Measurements from ENCODE around the gene L3MBTL1. TPM values are rescaled to one million over a fixed set of nuclear protein-coding genes. Genes with fewer than 3 reads are reported as not detected.

Gene L3MBTL1
- total RNA-seq, 3 donors from 2014 or later (not counting 1 experiment from before 2014, with no cell fraction given): 15.4 to 17.1 (median 17.0) TPM

DNA sequence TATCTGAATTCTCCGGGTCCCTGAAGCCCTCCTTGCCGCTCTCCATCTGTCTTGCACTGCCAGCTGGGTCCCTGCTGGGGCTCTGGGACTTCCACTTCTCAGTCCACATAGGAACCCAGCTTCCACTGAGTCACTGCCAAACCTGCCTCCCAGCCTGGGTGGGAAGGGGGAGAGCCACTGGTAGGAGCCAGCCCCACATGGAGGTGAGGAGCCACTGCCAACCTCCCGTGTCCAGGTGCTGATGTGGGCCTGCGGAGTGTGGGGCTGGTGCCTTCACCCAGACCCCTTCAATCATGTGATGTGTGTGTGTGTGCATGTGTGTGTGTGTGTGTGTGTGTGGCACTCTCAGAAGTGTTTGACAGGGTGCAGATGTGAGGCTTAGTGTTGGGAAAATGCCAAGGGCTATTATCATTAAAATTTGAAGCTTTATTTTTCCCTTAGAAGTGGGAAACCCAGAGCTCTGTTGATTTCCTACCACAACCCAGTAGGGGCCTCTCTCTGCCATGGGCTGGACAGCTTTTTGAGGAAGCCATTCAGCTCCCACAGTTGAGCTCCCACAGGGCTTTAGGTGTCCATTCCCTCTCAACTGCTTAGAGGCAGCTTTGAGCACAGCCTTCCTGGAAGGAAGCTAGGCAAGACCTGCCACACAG, 42.0 kb downstream of the L3MBTL1 start:
- no peak overlapping the region for H3K27ac Mint-ChIP-seq
- Histone ChIP-seq H3K27ac (ENCODE audit: low read length) (no peak overlapping the region), H3K4me1 (ENCODE audit: control insufficient read depth, insufficient read depth, low read length) (no peaks in the 10 kb centered on the region), H3K27me3 (ENCODE audit: control insufficient read depth, insufficient read depth, low read length) (no peaks in the 10 kb centered on the region), H3K4me3 (ENCODE audit: low read length) (no peak overlapping the region), H3K36me3 (ENCODE audit: control insufficient read depth, insufficient read depth, low read length) (no peaks in the 10 kb centered on the region), H3K9me3 (ENCODE audit: control insufficient read depth, insufficient read depth, low read length) (no peaks in the 10 kb centered on the region)
- H3K36me3 Mint-ChIP-seq: no peaks in the 10 kb centered on the region
- H3K9me3 Mint-ChIP-seq: no peaks in the 10 kb centered on the region
- intact Hi-C loops (cut with micrococcal nuclease): no loop called here
- ATAC-seq: no peak
- no peaks in the 10 kb centered on the region for H3K4me1 Mint-ChIP-seq
- WGBS (ENCODE audit: insufficient coverage): 84% methylated on average over 4 of the region's 4 CpGs
- TF ChIP-seq, protein P1, sequence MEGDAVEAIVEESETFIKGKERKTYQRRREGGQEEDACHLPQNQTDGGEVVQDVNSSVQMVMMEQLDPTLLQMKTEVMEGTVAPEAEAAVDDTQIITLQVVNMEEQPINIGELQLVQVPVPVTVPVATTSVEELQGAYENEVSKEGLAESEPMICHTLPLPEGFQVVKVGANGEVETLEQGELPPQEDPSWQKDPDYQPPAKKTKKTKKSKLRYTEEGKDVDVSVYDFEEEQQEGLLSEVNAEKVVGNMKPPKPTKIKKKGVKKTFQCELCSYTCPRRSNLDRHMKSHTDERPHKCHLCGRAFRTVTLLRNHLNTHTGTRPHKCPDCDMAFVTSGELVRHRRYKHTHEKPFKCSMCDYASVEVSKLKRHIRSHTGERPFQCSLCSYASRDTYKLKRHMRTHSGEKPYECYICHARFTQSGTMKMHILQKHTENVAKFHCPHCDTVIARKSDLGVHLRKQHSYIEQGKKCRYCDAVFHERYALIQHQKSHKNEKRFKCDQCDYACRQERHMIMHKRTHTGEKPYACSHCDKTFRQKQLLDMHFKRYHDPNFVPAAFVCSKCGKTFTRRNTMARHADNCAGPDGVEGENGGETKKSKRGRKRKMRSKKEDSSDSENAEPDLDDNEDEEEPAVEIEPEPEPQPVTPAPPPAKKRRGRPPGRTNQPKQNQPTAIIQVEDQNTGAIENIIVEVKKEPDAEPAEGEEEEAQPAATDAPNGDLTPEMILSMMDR (IDR thresholded peaks at IDR 0.05): no peak
- no peak for DNase-seq
- H3K27me3 Mint-ChIP-seq (ENCODE audit: low read depth in 2 of 2): no peaks in the 10 kb centered on the region
- H3K4me3 Mint-ChIP-seq: no peak overlapping the region

DNA sequence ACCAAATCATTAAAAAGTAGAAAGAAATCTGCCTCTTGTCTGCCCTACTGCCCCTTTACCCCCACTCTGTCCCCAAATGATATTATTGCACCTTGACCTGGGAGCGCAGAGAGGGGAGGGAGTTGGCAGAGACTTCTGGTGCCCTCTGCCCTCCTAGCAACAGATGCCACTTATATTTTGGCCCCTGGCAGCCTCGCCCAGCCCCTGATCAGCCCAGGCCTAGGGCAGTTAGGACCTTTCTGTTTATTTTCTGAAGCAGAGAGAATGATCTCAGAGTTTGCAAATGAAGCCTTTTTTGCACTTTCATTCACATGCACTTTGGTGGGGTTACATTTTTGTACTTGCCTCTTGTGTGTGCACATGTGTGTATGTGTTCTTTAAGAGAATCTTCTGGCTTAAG, 43.0 kb downstream of the L3MBTL1 start:
- intact Hi-C loops (cut with micrococcal nuclease): no loop called here
- H3K27me3 ChIP-seq (ENCODE audit: control insufficient read depth, insufficient read depth, low read length): no peaks in the 10 kb centered on the region
- ATAC-seq (no peak), DNase-seq (no peak)
- H3K4me1 ChIP-seq (ENCODE audit: control insufficient read depth, insufficient read depth, low read length): no peaks in the 10 kb centered on the region
- 100% methylated on average over 2 of the region's 2 CpGs for WGBS (ENCODE audit: insufficient coverage)
- H3K27me3 Mint-ChIP-seq (ENCODE audit: low read depth in 2 of 2): no peaks in the 10 kb centered on the region
- H3K27ac ChIP-seq (ENCODE audit: low read length): no peak overlapping the region
- H3K4me3 Mint-ChIP-seq: no peak overlapping the region
- H3K27ac Mint-ChIP-seq: no peak overlapping the region
- TF ChIP-seq, protein P1 (IDR thresholded peaks at IDR 0.05): no peak
- H3K4me3 ChIP-seq (ENCODE audit: low read length): no peak overlapping the region
- H3K4me1 Mint-ChIP-seq: no peaks in the 10 kb centered on the region
- H3K9me3 Mint-ChIP-seq: no peaks in the 10 kb centered on the region
- H3K9me3 ChIP-seq (ENCODE audit: control insufficient read depth, insufficient read depth, low read length): no peaks in the 10 kb centered on the region
- no peaks in the 10 kb centered on the region for H3K36me3 Mint-ChIP-seq
- H3K36me3 ChIP-seq (ENCODE audit: control insufficient read depth, insufficient read depth, low read length): no peaks in the 10 kb centered on the region

GRCh38 chr20:43554369-43554768, 46.9 kb downstream of the L3MBTL1 start:
- intact Hi-C loops (cut with micrococcal nuclease): no loop called here

More at GRCh38 chr20:43554369-43554768, 46.9 kb downstream of the L3MBTL1 start:
- no peaks in the 10 kb centered on the region for H3K4me1 Mint-ChIP-seq
- H3K36me3 Mint-ChIP-seq: no peaks in the 10 kb centered on the region
- no peak overlapping the region for H3K4me3 ChIP-seq (ENCODE audit: low read length)
- no peaks in the 10 kb centered on the region for H3K36me3 ChIP-seq (ENCODE audit: control insufficient read depth, insufficient read depth, low read length)
- peaks cover 0 to 2% of the 10 kb centered on the region in 2 donors for H3K27me3 Mint-ChIP-seq (ENCODE audit: low read depth in 2 of 2)
- DNase-seq (no peak), ATAC-seq (no peak)
- no peaks in the 10 kb centered on the region for H3K9me3 Mint-ChIP-seq
- TF ChIP-seq, protein P1 (IDR thresholded peaks at IDR 0.05): no peak
- WGBS (ENCODE audit: insufficient coverage): 74% methylated on average over 3 of the region's 3 CpGs
- no peak overlapping the region for H3K4me3 Mint-ChIP-seq
- no peak overlapping the region for H3K27ac Mint-ChIP-seq
- H3K27me3 ChIP-seq (ENCODE audit: control insufficient read depth, insufficient read depth, low read length): no peaks in the 10 kb centered on the region
- H3K9me3 ChIP-seq (ENCODE audit: control insufficient read depth, insufficient read depth, low read length): no peaks in the 10 kb centered on the region
- H3K27ac ChIP-seq (ENCODE audit: low read length): no peak overlapping the region
- no peaks in the 10 kb centered on the region for H3K4me1 ChIP-seq (ENCODE audit: control insufficient read depth, insufficient read depth, low read length)
